GM23248 (cell line): ENCODE results near the gene LRG1. TPM values are rescaled to one million over a fixed set of nuclear protein-coding genes. Genes with fewer than 3 reads are reported as not detected.
A peak's percentile ranks its signal among the peaks of the same experiment; 100 is the strongest.

Source experiments
- DNase-seq: peaks from one replicate; pipeline ENCODE4 v3.0.0-alpha.2; 2015
- H2AFZ ChIP-seq: fragments of 200-600 bp; sonication (generic); 2 replicates; pipeline ENCODE4 v1.6.1; 2016; ENCODE audit warnings: antibody characterized with exemption
- H3F3A ChIP-seq: fragments of 200-600 bp; sonication (generic); 2 replicates; pipeline ENCODE4 v1.6.1; 2016; ENCODE audit warnings: mild to moderate bottlenecking, antibody characterized with exemption, mixed run types; ENCODE audit not compliant: insufficient read depth
- H3K27ac ChIP-seq: fragments of 200-600 bp; sonication (generic); 2 replicates; pipeline ENCODE4 v1.5.1; 2016; ENCODE audit warnings: mild to moderate bottlenecking
- H3K27me3 ChIP-seq: fragments of 200-600 bp; sonication (generic); replicated peaks from 2 replicates; pipeline ENCODE4 v1.6.1; 2016; ENCODE audit warnings: mild to moderate bottlenecking; ENCODE audit not compliant: insufficient read depth
- H3K36me3 ChIP-seq: fragments of 200-600 bp; sonication (generic); 2 replicates; pipeline ENCODE4 v1.6.1; 2016; ENCODE audit warnings: low read depth, mild to moderate bottlenecking
- H3K4me1 ChIP-seq: fragments of 200-600 bp; sonication (generic); 2 replicates; pipeline ENCODE4 v1.6.1; 2016; ENCODE audit warnings: mild to moderate bottlenecking; ENCODE audit not compliant: insufficient read depth
- H3K4me2 ChIP-seq: fragments of 200-600 bp; sonication (generic); one replicate; pipeline ENCODE4 v1.6.1; 2016; ENCODE audit warnings: mild to moderate bottlenecking; ENCODE audit not compliant: unreplicated experiment
- H3K4me3 ChIP-seq: fragments of 200-600 bp; sonication (generic); 2 replicates; pipeline ENCODE4 v1.5.1; 2016; ENCODE audit warnings: mild to moderate bottlenecking
- H3K79me2 ChIP-seq: fragments of 200-600 bp; sonication (generic); 2 replicates; pipeline ENCODE4 v1.6.1; 2016; ENCODE audit warnings: mild to moderate bottlenecking; ENCODE audit not compliant: insufficient read depth
- H3K9ac ChIP-seq: fragments of 200-600 bp; sonication (generic); 2 replicates; pipeline ENCODE4 v1.6.1; 2016; ENCODE audit warnings: mild to moderate bottlenecking
- H3K9me2 ChIP-seq: fragments of 200-600 bp; sonication (generic); 2 replicates; pipeline ENCODE4 v1.6.1; 2016; ENCODE audit warnings: mixed run types, mild to moderate bottlenecking, moderate library complexity; ENCODE audit not compliant: insufficient read depth
- H3K9me3 ChIP-seq: fragments of 200-600 bp; sonication (generic); one replicate; pipeline ENCODE4 v1.6.1; 2017; ENCODE audit warnings: low read depth
- H4K20me1 ChIP-seq: fragments of 200-600 bp; sonication (generic); 2 replicates; pipeline ENCODE4 v1.6.0; 2016; ENCODE audit not compliant: insufficient read depth
- EZH2 ChIP-seq: fragments of 200-600 bp; sonication (generic); IDR thresholded peaks from 2 replicates; pipeline ENCODE4 v1.6.1; 2018; ENCODE audit warnings: antibody characterized with exemption, mild to moderate bottlenecking; ENCODE audit not compliant: insufficient read depth, poor library complexity, severe bottlenecking
- EZH2phosphoT487 ChIP-seq: fragments of 200-600 bp; sonication (generic); IDR thresholded peaks from 2 replicates; pipeline ENCODE4 v1.6.1; 2018; ENCODE audit warnings: antibody characterized with exemption, moderate library complexity, mild to moderate bottlenecking, low read depth; ENCODE audit not compliant: insufficient read depth
- WGBS, 2 experiments: methylation state at CpG; one replicate each; pipeline ENCODE4 v1.1.6; 2015 to 2017; ENCODE audit warnings: low lambda C conversion rate in 2 of 2, low coverage in 1 of 2; ENCODE audit errors: missing lambda C conversion rate in 2 of 2; 5-methylcytosine and 5-hydroxymethylcytosine counted together
- in situ Hi-C: fragments of 300-500 bp; cut with MboI; formaldehyde crosslinking; loops from 2 replicates; pipeline ENCODE4 v1.15.0; 2020
- polyA plus RNA-seq: library from polyadenylated mRNA; unstranded; fragments of >200 nt; fragmentation: Nextera tagmentation; extraction: Ambion mirVana; gene quantifications from 2 replicates; pipeline ENCODE4 v1.2.1, GENCODE V29; 2016
- total RNA-seq: library from RNA; depleted of rRNA; stranded (reverse); fragments of >200 nt; shearing (Covaris generic); gene quantifications from 2 replicates; pipeline ENCODE4 v1.2.3, GENCODE V29; 2014

Gene LRG1
- total and polyA plus RNA-seq, 2 experiments from 2014 or later, result not detected

GRCh38 chr19:4586245-4586644 is 46.4 kb upstream of the LRG1 start:
- Histone ChIP-seq H3K4me3 (no peak overlapping the region), H4K20me1 (no peaks in the 10 kb centered on the region), H3K4me1 (no peaks in the 10 kb centered on the region), H3K9ac (no peak overlapping the region), H2AFZ (no peak overlapping the region), H3K4me2 (no peak overlapping the region), H3K27me3 (peaks cover 33% of the 10 kb centered on the region), H3K9me2 (no peaks in the 10 kb centered on the region), H3K79me2 (no peaks in the 10 kb centered on the region), H3K9me3 (no peaks in the 10 kb centered on the region), H3F3A (no peaks in the 10 kb centered on the region), H3K27ac (no peak overlapping the region), H3K36me3 (no peaks in the 10 kb centered on the region)
- 48 to 50% methylated on average over 6 of the region's 6 CpGs for WGBS, 2 experiments
- TF ChIP-seq EZH2, result no peak
- TF ChIP-seq EZH2phosphoT487, result no peak
- DNase-seq, result no peak
- in situ Hi-C loops, result no loop called here

- WGBS, 2 experiments, result 44 to 65% methylated on average over 1 of the region's 1 CpG
- Histone ChIP-seq H3K36me3 (no peaks in the 10 kb centered on the region), H3K4me1 (no peaks in the 10 kb centered on the region), H3K9ac (no peak overlapping the region), H4K20me1 (no peaks in the 10 kb centered on the region), H3K27ac (no peak overlapping the region), H2AFZ (no peak overlapping the region), H3K9me3 (no peaks in the 10 kb centered on the region), H3F3A (no peaks in the 10 kb centered on the region), H3K79me2 (no peaks in the 10 kb centered on the region), H3K27me3 (peaks cover 32% of the 10 kb centered on the region), H3K4me3 (no peak overlapping the region), H3K9me2 (no peaks in the 10 kb centered on the region), H3K4me2 (no peak overlapping the region)
- no peak for TF ChIP-seq EZH2
- in situ Hi-C loops, result no loop called here
- DNase-seq, result no peak
These were observed 45.7 kb upstream of the LRG1 start for GRCh38 chr19:4585556-4585955.

- DNase-seq, result no peak
These were observed 45.0 kb upstream of the LRG1 start for GRCh38 chr19:4584670-4585460.

GRCh38 chr19:4583961-4584669 is 44.3 kb upstream of the LRG1 start:
- Histone ChIP-seq H3K36me3 (no peaks in the 10 kb centered on the region), H3K27me3 (peaks cover 47% of the 10 kb centered on the region), H3K79me2 (no peaks in the 10 kb centered on the region), H3K4me1 (no peaks in the 10 kb centered on the region), H3F3A (no peaks in the 10 kb centered on the region), H2AFZ (0 out of 2 replicates have a peak overlapping the region, but pooled peaks have one; percentile 46), H3K4me2 (peak overlapping the region; percentile 45), H3K27ac (no peak overlapping the region), H3K9me3 (no peaks in the 10 kb centered on the region), H3K9ac (no peak overlapping the region), H4K20me1 (no peaks in the 10 kb centered on the region), H3K9me2 (no peaks in the 10 kb centered on the region), H3K4me3 (peak overlapping the region; percentile 57)
- in situ Hi-C loops, result no loop called here
- 1 to 2% methylated on average over 41 to 42 of the region's 49 CpGs for WGBS, 2 experiments
- peak; percentile 28 for DNase-seq
- no peak for TF ChIP-seq EZH2phosphoT487
- TF ChIP-seq EZH2, result no peak

More at GRCh38 chr19:4584670-4585460, 45.0 kb upstream of the LRG1 start:
- Histone ChIP-seq H3K79me2 (no peaks in the 10 kb centered on the region), H3K27me3 (peaks cover 39% of the 10 kb centered on the region), H3K4me1 (no peaks in the 10 kb centered on the region), H3K36me3 (no peaks in the 10 kb centered on the region), H3F3A (no peaks in the 10 kb centered on the region), H3K4me3 (peak overlapping the region; percentile 57), H3K9me3 (no peaks in the 10 kb centered on the region), H4K20me1 (no peaks in the 10 kb centered on the region), H3K27ac (no peak overlapping the region), H3K9ac (no peak overlapping the region), H3K9me2 (no peaks in the 10 kb centered on the region), H2AFZ (0 out of 2 replicates have a peak overlapping the region, but pooled peaks have one; percentile 46), H3K4me2 (peak overlapping the region; percentile 45)
- TF ChIP-seq EZH2, result peak; percentile 45
- no peak for TF ChIP-seq EZH2phosphoT487
- in situ Hi-C loops, result no loop called here
- 3% methylated on average over 42 to 45 of the region's 45 CpGs for WGBS, 2 experiments
